ENCODE results near the gene SECISBP2.

Gene SECISBP2

DNA sequence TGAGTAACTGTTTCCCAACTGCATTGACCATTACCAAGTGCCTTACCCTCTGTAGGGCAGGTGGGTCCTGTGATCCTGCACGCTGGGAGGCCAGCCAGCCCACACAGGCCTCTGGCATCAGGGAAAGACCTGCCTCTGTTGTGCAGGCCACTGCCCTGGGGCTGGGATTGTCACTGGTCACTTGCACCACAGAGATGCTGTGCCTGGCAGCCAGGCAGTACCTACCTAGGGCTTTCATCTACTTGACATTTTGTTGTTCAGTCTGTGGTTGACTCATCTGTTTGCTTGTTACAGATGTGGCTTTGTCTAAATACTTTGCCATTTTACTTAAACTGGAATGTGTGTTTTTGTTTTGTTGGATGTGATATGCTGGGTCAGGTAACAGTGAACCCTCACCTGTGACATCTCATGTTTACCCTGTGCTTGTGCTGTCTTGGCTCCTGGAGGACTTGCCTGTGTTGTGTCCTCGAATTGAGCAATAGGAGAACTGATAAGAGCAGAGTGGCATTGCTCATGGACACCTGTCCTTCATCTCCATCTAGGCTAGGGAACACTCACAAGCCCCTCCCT lies 32.8 kb downstream of the SECISBP2 start:
- no peak for DNase-seq (ENCODE audit: low spot score)

DNA sequence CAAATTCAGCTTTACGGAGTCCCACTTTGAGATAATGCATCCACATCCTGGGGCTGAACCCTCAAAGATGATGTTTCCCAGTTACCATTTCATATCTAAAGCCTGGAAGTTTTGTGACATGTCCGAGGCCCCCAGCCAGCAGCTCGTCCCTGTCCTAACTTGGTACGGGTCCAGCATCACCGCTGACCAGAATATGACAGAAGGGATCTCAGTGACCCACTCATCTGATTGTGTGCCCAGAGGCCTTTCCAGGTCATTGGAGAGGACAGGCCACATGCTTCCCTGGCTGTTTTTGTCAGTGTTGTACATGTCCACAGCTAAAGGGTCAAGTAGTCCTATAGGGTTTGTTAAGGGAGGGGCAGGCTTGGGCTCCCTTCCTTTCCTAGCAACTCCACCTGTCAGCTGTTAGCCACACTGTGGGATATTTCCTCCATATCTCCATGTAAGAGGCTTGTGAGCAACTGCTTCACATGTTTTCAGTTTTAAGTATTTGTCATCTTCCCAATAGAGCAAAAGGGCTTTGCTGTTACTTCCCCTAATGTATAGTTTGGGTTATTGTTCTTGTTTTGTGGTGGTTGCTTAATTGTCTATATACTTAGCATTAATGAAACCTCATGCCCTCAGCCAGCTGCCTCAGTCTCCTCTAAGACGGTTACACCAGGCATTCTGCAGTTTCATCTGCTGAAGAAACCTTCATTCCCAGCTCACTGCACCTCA lies 33.4 kb downstream of the SECISBP2 start:
- no peak for DNase-seq (ENCODE audit: low spot score)

DNA sequence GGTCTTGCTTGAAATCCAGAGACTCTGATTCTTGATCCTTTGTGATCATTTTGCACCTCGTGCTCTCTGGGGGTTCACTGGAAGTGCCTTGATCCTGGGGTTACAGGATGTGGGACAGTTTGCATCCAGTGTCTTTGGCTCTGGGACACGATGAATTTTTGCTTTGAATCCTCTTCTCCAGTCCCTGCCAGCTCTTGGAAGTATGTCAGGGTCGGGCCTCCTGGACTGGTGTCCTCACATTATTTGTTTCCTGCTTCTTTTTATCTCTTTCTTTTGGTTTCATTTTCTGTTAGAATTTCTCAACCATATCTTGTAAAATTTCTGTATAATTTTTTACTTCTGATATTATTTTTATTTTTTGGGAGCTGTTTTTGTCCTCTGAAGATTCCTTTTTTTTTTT lies 34.2 kb downstream of the SECISBP2 start:
- no peak for DNase-seq (ENCODE audit: low spot score)

DNA sequence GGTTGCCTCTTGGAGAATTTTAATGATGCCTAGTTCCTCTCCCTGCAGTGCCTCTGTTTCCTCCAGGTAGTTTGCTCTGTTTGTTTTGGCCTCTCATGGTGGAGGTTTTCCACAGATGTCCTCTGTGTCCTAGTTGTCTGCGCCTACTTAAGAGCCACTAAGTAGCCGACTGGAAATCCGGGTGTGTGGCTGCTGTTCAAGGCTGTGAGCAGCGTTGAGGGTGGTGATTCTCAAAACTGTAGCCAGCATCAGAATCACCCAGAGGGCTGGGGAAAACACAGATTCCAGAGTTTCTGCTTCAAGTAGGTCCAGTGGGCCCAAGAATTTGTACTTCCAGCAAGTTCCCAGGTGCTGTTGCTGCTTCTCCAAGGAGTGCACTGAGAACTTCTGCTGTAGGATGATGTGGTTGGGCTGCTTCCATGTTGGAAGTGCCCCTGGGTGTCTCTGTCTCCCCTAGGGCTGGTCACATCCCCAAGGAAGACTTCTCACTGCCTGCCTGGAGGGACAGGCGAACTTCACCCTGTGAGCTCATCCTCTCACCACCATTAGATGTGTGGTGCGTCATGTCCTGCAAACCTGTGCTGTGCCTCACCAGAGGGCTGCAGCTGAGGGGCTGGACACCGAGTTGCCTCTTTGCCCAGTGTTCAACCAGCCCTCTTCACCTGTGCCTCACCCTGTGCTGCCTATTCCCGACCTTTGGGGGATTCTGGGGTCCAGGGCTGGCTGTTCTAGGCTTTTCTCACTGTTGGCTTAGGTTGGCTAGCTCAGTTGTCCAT lies 34.8 kb downstream of the SECISBP2 start:
- no peak for DNase-seq (ENCODE audit: low spot score)

DNA sequence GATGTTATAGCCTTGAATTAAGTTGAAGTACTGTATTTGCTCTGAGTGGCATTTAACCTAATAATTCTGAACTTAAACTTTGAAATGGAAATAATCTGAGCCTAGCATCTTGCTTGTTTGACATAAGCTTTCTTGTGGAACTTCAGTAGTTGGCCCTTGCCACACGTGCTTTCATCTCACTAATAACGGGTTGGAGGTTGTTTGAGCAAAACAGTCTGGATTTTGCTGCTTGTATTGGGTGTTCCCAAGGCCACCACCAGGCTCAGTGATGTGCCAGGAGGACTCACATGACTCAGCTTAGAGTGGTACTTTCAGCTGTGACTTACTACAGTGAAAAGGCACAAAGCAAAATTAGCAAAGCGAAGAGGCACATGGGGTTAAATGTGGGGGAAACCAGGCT lies 35.7 kb downstream of the SECISBP2 start:
- no peak for DNase-seq (ENCODE audit: low spot score)

DNA sequence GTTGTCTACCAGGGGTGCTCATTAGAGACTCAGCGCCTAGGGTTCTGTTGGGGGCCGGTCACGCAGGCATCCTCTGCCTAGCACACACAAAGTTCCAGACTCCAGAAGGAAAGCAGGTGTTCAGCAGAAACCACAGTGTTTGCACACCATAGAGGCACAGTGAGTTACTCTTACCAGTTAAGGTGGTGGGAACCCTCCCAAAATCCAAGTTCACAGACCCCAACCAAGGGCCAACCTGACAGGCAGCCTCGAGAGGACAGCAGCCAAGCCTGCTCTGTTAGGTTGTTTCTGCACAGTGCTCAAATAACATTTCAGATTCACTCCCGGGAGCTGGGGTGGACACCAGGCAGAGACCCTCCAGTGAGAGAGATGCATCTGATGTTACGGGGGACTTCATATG lies 36.2 kb downstream of the SECISBP2 start:
- DNase-seq (ENCODE audit: low spot score): no peak

DNA sequence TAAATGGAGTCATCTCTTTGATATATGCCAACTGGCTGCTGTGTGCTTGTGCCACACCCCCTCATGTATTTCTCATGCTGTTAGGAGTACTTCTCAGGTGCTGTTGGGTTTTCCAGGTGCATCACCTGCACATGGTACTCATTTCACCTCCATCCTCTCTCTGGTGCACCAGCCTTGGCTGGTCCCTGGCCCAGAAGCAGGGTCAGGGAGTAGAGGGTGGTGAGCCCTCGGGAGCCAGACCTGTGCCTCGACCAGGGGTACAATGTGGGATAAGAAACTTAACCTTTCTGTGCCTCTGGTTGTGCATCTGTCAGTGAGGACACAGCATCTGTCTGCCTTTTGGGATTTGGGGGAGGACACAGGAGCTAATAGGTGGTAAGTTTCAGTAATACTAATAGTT lies 38.5 kb downstream of the SECISBP2 start:
- DNase-seq (ENCODE audit: low spot score): no peak

DNA sequence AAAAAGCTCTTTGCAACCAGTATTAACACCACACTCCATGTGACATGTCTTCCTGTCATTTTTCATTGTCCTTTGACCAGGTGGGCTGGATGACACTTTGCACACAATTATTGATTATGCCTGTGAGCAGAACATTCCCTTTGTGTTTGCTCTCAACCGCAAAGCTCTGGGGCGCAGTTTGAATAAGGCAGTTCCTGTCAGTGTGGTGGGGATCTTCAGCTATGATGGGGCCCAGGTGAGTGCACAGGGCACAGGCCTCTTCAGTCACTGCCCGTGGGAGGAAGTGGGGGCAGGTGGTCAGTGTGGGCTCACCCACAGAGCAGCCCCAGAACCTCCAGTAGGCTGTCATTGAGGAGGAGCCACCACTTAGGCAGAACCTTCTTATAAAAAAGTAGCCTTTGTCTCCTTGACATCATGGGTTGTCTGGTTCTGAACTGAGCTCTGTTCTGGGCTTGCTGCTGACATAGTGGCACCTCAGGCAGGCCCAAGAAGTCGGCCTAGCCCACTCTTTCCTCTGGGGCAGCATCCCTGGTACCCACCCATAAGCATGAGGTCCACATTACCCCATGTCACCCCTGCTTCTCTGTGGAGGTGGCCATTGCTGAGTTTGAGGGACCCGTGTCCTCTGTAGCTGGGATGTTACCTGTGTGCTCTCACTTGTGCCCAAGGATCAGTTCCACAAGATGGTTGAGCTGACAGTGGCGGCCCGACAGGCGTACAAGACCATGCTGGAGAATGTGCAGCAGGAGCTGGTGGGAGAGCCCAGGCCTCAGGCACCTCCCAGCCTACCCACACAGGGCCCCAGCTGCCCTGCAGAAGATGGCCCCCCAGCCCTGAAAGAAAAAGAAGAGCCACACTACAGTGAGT lies 39.3 kb downstream of the SECISBP2 start:
- no peak for DNase-seq (ENCODE audit: low spot score)

DNA sequence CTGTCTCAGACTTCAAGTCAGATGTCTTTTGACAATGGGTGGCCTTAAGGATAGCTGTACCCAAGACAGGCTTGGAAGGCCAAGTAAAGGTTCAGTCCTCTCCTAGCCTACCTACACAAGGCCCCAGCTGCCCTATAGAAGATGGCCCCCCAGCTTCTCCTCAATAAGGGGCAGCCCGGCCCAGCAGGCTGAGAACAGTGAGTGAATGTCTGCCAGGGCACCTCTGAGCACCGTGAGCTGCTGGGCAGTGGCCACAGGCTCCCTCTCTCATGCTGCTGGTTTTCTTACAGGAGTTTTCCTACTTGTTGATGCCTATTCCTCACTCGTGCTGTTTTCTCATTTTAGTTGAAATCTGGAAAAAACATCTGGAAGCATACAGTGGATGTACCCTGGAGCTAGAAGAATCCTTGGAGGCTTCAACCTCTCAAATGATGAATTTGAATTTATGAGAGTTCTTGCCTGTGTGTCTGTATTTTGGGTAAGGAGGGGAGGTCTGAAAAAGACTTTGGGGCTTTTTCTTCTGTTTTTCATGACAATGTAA lies 40.1 kb downstream of the SECISBP2 start:
- no peak for DNase-seq (ENCODE audit: low spot score)

DNA sequence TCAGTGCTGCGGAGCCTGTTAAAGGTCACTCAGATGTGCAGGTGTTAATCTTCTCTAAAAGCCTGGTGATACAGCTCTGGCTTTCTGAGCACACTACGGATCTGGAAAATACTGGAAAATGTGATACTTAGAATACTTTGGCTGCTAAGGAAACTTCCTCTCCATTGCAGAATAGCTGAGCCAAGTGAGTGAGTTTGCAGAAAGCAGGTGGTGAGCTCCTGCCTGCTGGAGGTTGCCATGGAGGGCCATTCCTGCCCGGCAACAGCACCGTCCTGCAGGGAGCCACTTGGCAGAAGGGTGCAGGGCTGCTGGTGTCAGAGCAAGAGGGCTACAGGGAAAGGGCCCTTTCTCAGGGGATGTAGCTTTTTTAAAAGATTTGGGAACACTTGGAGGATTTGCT lies 40.7 kb downstream of the SECISBP2 start:
- peak; percentile 38 for DNase-seq (ENCODE audit: low spot score)

DNA sequence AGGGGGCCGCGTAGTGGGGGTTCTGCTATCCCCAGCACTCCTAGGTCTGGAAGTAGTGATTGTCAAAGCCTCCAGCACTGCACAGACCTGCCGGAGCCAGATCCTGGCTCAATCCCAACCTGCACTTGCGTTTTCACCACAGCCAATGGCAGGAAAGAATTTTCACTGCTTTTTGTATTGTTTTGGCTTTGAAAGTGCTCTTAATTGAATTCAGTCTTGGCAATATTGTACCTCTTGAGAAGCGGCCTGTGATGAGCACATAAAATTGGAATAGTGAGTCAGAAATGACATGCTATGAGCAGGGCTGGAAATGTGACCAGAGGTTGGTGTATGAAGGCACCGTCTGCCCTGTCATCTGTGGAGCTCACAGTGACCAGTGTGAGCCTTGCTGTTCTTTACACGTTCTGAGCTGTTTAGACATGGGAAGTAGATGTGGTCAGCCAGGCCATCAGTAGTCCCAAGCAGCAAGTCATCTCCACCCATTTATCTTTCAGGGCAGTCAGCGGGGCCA lies 41.5 kb downstream of the SECISBP2 start:
- DNase-seq (ENCODE audit: low spot score): no peak

DNA sequence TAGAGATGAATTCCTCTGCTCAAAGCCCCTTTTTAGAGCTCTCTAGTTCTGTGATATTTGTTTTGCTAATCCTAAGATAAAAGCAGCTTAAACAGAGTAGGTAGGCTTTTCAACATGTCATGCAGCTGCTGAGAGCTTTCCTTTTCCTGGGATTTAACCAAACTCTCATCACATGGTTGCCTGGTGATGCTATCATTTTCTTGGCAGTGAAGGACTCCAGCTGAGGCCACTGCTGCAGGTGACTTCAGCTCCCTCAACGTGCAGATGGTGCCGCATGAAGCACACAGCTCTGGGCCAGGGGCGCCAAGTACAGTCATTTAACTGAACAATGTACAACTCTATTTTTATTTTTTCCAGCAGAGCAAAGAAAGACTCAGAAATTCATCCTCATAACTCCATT lies 42.2 kb downstream of the SECISBP2 start:
- peak; percentile 35 for DNase-seq (ENCODE audit: low spot score)

DNA sequence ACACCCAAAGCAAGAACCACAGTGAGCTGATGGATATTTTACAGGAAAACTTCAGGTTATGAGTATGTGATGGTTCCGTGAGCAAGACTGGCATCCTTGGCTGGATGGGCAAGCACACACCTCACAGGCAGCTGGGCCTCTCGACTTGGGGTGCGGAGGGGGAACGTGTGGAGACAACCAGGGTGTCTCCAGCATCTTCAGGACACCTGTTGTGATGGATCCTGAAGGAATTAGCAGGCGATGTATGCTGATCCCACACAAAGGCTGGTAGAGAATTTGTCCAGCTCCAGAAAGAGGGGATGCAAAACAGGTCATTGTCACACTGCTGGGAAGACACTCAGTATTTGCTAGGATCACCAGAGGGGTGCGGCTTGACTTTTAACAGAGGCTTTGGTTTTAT lies 42.7 kb downstream of the SECISBP2 start:
- no peak for DNase-seq (ENCODE audit: low spot score)

DNA sequence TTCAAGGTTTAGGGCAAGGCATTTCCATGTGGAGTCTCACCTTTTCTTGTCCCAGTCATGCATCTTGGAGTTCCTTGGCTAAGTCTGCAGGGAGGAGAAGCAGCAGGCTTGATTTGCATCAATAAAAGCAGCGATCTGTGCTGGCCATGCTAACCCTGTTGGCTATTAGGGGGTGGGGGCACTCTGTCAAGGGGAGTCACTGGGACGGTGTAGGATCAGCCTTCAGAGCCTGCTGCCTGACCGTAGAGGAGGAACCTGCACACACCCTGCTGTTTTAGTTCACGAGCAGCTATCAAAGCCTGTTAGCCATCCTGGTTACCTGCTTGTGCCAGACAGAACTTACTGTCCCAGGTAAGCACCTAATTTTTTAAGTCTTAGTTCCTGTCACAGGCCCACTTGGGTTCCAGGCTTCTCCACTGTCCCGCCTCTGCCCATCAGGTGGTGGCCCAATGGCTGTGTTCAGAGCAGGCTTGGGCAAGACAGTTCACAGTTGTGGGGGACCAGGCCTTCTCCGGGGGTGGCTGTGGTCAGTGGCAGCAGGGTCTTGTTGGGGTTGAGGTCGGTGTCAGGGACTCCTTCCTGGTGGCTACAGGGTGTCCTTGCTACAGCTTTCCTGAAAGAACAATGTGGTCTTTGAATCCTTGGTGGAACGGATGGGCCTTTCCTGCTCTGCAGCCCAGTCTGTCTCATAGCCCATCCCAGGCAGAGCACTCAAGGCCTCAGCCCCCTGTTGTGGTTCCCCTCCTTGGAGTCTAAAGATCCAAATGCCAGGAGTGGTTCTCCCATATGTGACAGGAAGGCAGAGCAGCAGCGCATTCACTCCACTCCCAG lies 43.7 kb downstream of the SECISBP2 start:
- no peak for DNase-seq (ENCODE audit: low spot score)

DNA sequence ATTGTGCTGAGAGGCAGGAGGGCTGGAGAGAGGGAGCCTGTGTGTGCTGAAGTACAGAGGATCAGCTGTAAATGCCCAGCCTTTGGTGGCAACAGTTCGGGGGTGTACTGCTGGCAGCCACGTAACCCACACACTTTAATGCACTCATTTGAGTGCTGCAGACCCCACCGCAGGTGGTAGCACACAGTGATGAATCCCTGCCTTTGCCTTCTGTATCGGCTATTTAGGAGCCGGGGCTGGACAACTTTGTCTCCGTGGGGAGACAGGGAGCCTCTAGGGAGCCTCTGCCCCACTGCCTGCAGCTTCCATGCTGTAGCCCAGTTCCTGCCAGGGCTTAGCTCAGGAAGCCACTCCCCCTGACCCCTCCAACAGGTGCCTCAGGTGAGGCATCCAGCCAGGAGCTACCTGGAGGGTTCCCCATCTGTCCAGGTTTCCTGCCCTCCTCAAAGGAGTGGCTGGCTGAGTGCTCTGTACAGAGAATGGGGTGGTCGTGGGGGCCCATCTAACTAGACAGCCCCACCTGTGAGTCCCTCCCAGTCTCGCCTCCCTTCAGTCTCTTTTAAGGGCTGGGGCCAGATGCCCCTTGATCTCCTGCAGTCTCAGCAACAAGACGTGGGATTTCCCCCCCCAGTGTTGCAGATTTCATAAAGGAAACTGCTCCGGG lies 44.5 kb downstream of the SECISBP2 start:
- no peak for DNase-seq (ENCODE audit: low spot score)

DNA sequence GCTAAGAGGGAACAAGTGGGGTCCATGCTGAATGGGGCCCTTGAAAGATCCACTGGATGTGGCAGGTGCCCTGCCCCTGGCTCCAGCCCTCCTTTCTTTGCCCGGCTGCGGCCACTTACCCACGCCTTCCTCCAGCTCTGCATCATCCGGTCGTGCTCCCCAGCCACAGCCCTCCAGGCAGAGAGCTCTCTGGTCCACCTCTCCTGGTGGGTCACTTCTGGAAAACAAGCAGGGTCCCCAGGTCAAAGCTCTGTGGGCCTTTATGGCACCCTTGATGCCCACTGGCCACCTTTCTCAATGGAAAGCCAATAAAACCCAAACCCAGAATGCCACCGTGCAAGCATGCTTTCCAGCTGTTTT lies 45.0 kb downstream of the SECISBP2 start:
- no peak for DNase-seq (ENCODE audit: low spot score)

DNA sequence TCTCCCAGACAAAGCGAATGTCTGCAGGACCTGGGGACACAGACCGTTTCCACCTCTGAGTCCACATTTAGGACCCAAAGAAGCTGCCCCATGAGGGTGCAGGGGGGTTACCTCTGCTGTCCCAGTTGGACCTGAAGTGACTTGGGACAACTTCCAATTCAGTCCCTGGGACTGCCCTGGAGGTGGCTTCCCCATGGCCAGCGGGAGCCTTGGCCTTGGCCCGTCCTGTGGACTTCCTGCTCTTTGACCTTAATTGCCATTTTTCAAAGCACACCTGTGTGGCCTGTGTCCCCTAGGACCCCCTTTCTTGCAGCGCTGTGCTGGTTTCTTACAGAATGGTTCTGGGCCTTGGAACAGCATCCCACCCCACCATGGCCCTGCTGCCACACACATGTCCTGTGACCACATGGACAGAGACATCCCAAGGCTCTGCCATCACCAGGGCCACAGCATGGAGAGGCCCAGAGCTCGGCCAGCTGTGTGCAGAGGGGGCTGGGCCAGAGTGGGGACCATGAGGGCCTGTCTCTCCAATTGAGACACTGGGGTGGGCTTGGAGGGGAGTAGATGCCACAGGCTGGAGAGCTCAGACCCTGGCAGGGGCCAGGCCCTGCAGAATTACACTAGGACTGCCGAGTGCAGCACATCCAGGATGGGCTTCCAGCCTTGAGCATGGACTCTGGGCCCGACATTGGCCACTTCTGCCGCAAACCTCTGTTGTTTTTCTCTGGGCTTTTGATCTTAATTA lies 45.8 kb downstream of the SECISBP2 start:
- no peak for DNase-seq (ENCODE audit: low spot score)

DNA sequence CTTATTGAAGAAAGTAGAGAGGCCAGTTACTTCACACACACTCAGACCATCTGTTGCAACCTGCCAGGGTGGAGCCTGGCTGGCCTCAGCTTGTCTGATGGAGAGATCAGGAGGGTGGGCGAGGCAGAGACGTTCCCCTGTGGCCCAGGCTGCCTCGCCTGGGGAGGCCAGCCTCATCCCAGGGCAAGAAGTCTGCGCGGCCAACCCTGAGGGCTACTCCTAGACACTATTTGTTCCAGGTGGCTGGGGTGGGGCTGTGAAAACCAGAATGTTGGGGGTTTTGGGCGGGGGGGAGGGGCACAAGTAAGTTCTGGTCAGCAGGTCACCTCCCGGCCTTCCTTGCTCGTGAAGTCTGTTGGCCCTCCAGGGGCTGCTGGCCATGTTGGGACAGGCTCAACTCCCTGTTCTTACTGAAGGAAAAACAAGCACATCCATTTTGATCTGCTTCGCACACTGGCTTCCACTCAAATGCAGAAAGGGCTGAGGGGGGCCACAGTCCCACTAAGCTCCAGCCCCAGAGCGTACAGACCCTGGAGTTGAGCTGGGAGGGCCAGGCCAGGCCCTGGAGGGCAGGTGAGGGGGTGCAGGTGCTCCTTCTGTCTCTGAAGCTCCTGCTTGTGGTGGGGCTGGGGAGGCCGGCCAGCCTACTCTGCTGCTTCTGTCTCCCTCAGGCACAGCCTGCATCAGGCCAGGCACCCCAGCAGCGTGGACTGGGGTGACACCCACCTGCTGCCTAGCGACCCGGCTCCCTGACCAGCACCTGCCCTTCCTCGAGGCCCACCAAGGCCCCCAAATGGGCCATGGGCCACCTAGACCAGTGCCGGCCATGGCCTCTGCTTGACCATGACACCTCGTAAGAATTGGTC lies 46.6 kb downstream of the SECISBP2 start:
- DNase-seq (ENCODE audit: low spot score): no peak

DNA sequence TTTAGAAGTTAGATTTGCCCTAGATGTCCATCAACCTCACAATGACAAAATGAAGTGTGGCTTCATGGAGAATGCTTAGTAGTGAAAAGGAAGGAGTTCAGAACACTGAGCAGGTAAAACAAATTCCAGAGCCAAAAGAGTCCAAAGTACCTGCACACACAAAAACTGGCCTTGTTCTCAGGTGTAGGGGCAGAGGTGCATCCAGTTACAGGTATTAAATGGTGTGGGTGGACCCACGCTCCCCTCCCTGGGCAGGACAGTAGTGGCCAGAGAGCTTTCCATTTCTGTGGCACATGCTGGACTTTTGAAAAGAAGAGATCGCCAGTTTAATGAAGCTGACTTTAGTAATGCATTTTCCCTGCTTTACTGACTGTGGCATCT lies 47.2 kb downstream of the SECISBP2 start:
- no peak for DNase-seq (ENCODE audit: low spot score)
